ENCODE measurements around the gene CATSPER3.
"Not testable (repeated sequence)": the region's sequence is repeated elsewhere in the genome, so short reads cannot be mapped to it uniquely, and the experiment has no call there.

CATSPER3 gene

DNA sequence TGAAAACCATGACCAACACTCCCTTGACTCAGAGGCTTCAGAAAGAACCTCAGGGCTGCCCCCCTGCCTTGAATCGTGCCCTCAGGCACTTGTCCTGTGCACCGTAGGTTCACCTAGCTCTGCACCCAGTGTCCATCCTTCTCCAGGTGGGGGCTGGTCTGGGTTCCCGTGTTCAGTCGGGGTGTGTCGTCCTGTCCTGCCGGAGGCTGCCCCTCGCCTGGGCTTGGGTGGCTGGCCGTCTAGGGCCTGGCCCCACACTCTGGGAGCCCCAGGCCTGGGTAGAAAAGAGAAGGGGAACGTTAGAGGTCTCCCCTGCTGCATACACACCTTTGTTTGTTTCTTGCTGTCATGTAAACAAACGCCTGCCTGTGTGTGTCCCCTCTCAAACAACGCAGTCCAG lies 29.3 kb downstream of the CATSPER3 start:
- Histone ChIP-seq H3K9me3 (ENCODE audit: insufficient read depth, low read depth, low read length) (peaks cover 1% of the 10 kb centered on the region), H3K14ac (ENCODE audit: low read length) (no peak overlapping the region), H3K9ac (ENCODE audit: low read length) (no peak overlapping the region), H3K23ac (ENCODE audit: low read length) (no peak overlapping the region), H2BK12ac (ENCODE audit: low read length) (no peak overlapping the region), H4K8ac (ENCODE audit: low read depth, low read length) (no peak overlapping the region), H2BK5ac (ENCODE audit: low read depth, low read length, poor library complexity) (no peak overlapping the region), H3K27me3 (ENCODE audit: insufficient read depth, low read length) (no peaks in the 10 kb centered on the region), H4K12ac (ENCODE audit: low read depth, low read length) (no peak overlapping the region), H3K27ac (ENCODE audit: low read depth, low read length) (no peak overlapping the region), H2AK5ac (ENCODE audit: low read length) (no peak overlapping the region), H3K79me1 (ENCODE audit: low read length) (no peaks in the 10 kb centered on the region), H2AFZ (ENCODE audit: insufficient read depth, low read length, poor library complexity) (no peak overlapping the region), H4K91ac (ENCODE audit: low read depth, low read length) (no peak overlapping the region), H3K4me2 (ENCODE audit: low read length) (no peak overlapping the region), H3K4me3 (ENCODE audit: low read depth, low read length) (no peak overlapping the region), H3K4ac (ENCODE audit: low read depth, low read length) (no peak overlapping the region), H3K4me1 (ENCODE audit: control insufficient read depth in 1 of 2, insufficient read depth in 2 of 2, low read length in 2 of 2) (no peaks in the 10 kb centered on the region), H3K18ac (ENCODE audit: low read length) (no peak overlapping the region), H2BK120ac (ENCODE audit: insufficient read depth, low read length, poor library complexity) (no peak overlapping the region), H3K79me2 (ENCODE audit: control insufficient read depth, insufficient read depth, low read length, poor library complexity) (no peaks in the 10 kb centered on the region), H3K36me3 (ENCODE audit: control insufficient read depth in 1 of 2, insufficient read depth in 2 of 2, low read length in 2 of 2) (no peaks in the 10 kb centered on the region)
- DNase-seq = no peak
- WGBS (ENCODE audit: extremely low coverage, insufficient coverage, insufficient read length) = no CpG with 5 or more reads among the region's 11 CpGs

DNA sequence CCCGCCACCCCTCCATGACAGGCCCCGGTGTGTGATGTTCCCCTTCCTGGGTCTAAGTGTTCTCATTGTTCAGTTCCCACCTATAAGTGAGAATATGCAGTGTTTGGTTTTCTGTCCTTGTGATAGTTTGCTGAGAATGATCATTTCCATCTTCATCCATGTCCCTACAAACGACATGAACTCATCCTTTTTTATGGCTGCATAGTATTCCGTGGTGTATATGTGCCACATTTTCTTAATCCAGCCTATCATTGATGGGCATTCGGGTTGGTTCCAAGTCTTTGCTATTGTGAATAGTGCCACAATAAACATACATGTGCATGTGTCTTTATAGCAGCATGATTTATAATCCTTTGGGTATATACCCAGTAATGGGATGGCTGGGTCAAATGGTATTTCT lies 30.4 kb downstream of the CATSPER3 start:
- DNase-seq; H3K4me3 ChIP-seq (ENCODE audit: low read depth, low read length); H3K14ac ChIP-seq (ENCODE audit: low read length); H3K9ac ChIP-seq (ENCODE audit: low read length); H3K18ac ChIP-seq (ENCODE audit: low read length); H3K27me3 ChIP-seq (ENCODE audit: insufficient read depth, low read length); H4K91ac ChIP-seq (ENCODE audit: low read depth, low read length); H2AFZ ChIP-seq (ENCODE audit: insufficient read depth, low read length, poor library complexity); H2BK12ac ChIP-seq (ENCODE audit: low read length); H2BK120ac ChIP-seq (ENCODE audit: insufficient read depth, low read length, poor library complexity); H3K4me2 ChIP-seq (ENCODE audit: low read length); H3K79me2 ChIP-seq (ENCODE audit: control insufficient read depth, insufficient read depth, low read length, poor library complexity); H4K12ac ChIP-seq (ENCODE audit: low read depth, low read length); H2BK5ac ChIP-seq (ENCODE audit: low read depth, low read length, poor library complexity); H3K4me1 ChIP-seq (ENCODE audit: control insufficient read depth in 1 of 2, insufficient read depth in 2 of 2, low read length in 2 of 2); H3K23ac ChIP-seq (ENCODE audit: low read length); H3K79me1 ChIP-seq (ENCODE audit: low read length); H4K8ac ChIP-seq (ENCODE audit: low read depth, low read length); H3K4ac ChIP-seq (ENCODE audit: low read depth, low read length); H2AK5ac ChIP-seq (ENCODE audit: low read length); H3K9me3 ChIP-seq (ENCODE audit: insufficient read depth, low read depth, low read length); H3K27ac ChIP-seq (ENCODE audit: low read depth, low read length); H3K36me3 ChIP-seq (ENCODE audit: control insufficient read depth in 1 of 2, insufficient read depth in 2 of 2, low read length in 2 of 2): not testable (repeated sequence)
- no CpG with 5 or more reads among the region's 5 CpGs for WGBS (ENCODE audit: extremely low coverage, insufficient coverage, insufficient read length)

DNA sequence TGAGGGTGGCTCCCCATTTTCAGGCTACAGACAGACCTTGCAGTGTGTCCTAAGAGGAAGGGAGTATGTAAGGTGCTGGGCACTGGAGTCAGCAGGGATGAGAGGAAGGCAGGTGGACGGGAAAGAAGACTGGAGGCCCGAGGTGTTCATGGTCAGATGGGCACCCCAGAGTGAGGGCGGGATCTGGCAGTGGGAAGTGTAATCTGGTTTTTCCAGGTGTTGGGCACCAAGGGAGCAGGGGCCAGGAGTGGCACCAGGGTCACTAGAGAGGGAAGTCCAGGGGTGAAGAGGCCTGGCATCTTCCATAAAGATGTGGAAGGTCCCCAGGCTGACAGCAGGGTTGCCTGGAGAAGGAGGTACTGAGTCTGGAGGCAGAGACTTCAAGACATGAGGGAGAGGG lies 36.7 kb downstream of the CATSPER3 start:
- H3K14ac ChIP-seq (ENCODE audit: low read length) = no peak overlapping the region
- WGBS (ENCODE audit: extremely low coverage, insufficient coverage, insufficient read length) = no CpG with 5 or more reads among the region's 3 CpGs
- no peak overlapping the region for H2BK5ac ChIP-seq (ENCODE audit: low read depth, low read length, poor library complexity)
- no peaks in the 10 kb centered on the region for H3K36me3 ChIP-seq (ENCODE audit: control insufficient read depth in 1 of 2, insufficient read depth in 2 of 2, low read length in 2 of 2)
- H4K8ac ChIP-seq (ENCODE audit: low read depth, low read length) = no peak overlapping the region
- H3K4me2 ChIP-seq (ENCODE audit: low read length) = no peak overlapping the region
- no peak overlapping the region for H3K4me3 ChIP-seq (ENCODE audit: low read depth, low read length)
- H3K4me1 ChIP-seq (ENCODE audit: control insufficient read depth in 1 of 2, insufficient read depth in 2 of 2, low read length in 2 of 2) = no peaks in the 10 kb centered on the region
- no peak overlapping the region for H2BK120ac ChIP-seq (ENCODE audit: insufficient read depth, low read length, poor library complexity)
- no peak overlapping the region for H3K18ac ChIP-seq (ENCODE audit: low read length)
- H2AK5ac ChIP-seq (ENCODE audit: low read length) = no peak overlapping the region
- no peaks in the 10 kb centered on the region for H3K79me1 ChIP-seq (ENCODE audit: low read length)
- H3K23ac ChIP-seq (ENCODE audit: low read length) = no peak overlapping the region
- no peak overlapping the region for H2AFZ ChIP-seq (ENCODE audit: insufficient read depth, low read length, poor library complexity)
- no peak overlapping the region for H2BK12ac ChIP-seq (ENCODE audit: low read length)
- no peaks in the 10 kb centered on the region for H3K9me3 ChIP-seq (ENCODE audit: insufficient read depth, low read depth, low read length)
- H3K27me3 ChIP-seq (ENCODE audit: insufficient read depth, low read length) = no peaks in the 10 kb centered on the region
- H3K9ac ChIP-seq (ENCODE audit: low read length) = no peak overlapping the region
- no peak overlapping the region for H4K12ac ChIP-seq (ENCODE audit: low read depth, low read length)
- no peak overlapping the region for H4K91ac ChIP-seq (ENCODE audit: low read depth, low read length)
- no peak overlapping the region for H3K4ac ChIP-seq (ENCODE audit: low read depth, low read length)
- no peak for DNase-seq
- H3K79me2 ChIP-seq (ENCODE audit: control insufficient read depth, insufficient read depth, low read length, poor library complexity) = no peaks in the 10 kb centered on the region
- no peak overlapping the region for H3K27ac ChIP-seq (ENCODE audit: low read depth, low read length)

DNA sequence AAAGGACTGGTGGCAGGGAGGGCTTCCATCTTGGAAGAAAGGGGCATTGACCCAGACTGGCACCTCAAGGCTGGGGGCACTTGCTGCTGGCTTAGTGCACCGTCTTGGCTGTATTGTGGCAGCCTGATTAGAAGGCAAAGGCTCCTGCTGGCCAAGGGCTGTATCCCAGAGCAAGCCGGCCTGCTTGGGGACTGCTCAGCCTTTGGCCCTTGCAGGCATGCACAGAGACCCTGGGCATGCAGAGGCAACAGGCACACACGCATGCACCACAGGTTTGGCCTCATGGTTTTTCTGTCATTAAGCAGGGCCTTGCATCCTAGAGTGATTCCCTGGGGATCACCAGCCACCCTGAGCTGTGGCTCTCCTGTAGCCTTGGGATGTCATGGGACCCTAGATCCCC lies 37.4 kb downstream of the CATSPER3 start:
- H4K12ac ChIP-seq (ENCODE audit: low read depth, low read length) = no peak overlapping the region
- no peak overlapping the region for H3K18ac ChIP-seq (ENCODE audit: low read length)
- no peak overlapping the region for H3K27ac ChIP-seq (ENCODE audit: low read depth, low read length)
- H3K9ac ChIP-seq (ENCODE audit: low read length) = no peak overlapping the region
- H2BK120ac ChIP-seq (ENCODE audit: insufficient read depth, low read length, poor library complexity) = no peak overlapping the region
- H3K23ac ChIP-seq (ENCODE audit: low read length) = no peak overlapping the region
- H3K79me1 ChIP-seq (ENCODE audit: low read length) = no peaks in the 10 kb centered on the region
- WGBS (ENCODE audit: extremely low coverage, insufficient coverage, insufficient read length) = no CpG with 5 or more reads among the region's 3 CpGs
- H3K27me3 ChIP-seq (ENCODE audit: insufficient read depth, low read length) = no peaks in the 10 kb centered on the region
- H3K4me3 ChIP-seq (ENCODE audit: low read depth, low read length) = no peak overlapping the region
- no peak overlapping the region for H2AK5ac ChIP-seq (ENCODE audit: low read length)
- no peak overlapping the region for H4K91ac ChIP-seq (ENCODE audit: low read depth, low read length)
- no peaks in the 10 kb centered on the region for H3K4me1 ChIP-seq (ENCODE audit: control insufficient read depth in 1 of 2, insufficient read depth in 2 of 2, low read length in 2 of 2)
- no peak overlapping the region for H3K4ac ChIP-seq (ENCODE audit: low read depth, low read length)
- no peaks in the 10 kb centered on the region for H3K9me3 ChIP-seq (ENCODE audit: insufficient read depth, low read depth, low read length)
- H3K79me2 ChIP-seq (ENCODE audit: control insufficient read depth, insufficient read depth, low read length, poor library complexity) = no peaks in the 10 kb centered on the region
- no peak overlapping the region for H3K4me2 ChIP-seq (ENCODE audit: low read length)
- no peak overlapping the region for H2AFZ ChIP-seq (ENCODE audit: insufficient read depth, low read length, poor library complexity)
- no peak for DNase-seq
- H3K14ac ChIP-seq (ENCODE audit: low read length) = no peak overlapping the region
- no peak overlapping the region for H4K8ac ChIP-seq (ENCODE audit: low read depth, low read length)
- H2BK5ac ChIP-seq (ENCODE audit: low read depth, low read length, poor library complexity) = no peak overlapping the region
- H3K36me3 ChIP-seq (ENCODE audit: control insufficient read depth in 1 of 2, insufficient read depth in 2 of 2, low read length in 2 of 2) = no peaks in the 10 kb centered on the region
- no peak overlapping the region for H2BK12ac ChIP-seq (ENCODE audit: low read length)

All from trophoblast cell (in vitro differentiated cells and primary cell).